NCI-H460 (cell line): ENCODE results near the gene TEX36. TPM values are rescaled to one million over a fixed set of nuclear protein-coding genes. Genes with fewer than 3 reads are reported as not detected.

Source experiments
- total RNA-seq: library from RNA; depleted of rRNA; stranded (reverse); fragments of >200 nt; shearing (Covaris generic); gene quantifications from 2 replicates; pipeline ENCODE4 v1.2.3, GENCODE V29; 2014; rRNA removed

TEX36 gene
- total RNA-seq, 1 experiment from 2014 or later: not detected

Other genes starting within 250 kb of the TEX36 start
- gene EDRF1, start 36.5 kb upstream of the TEX36 start, total RNA-seq: 21.8 and 24.9 TPM in 2 replicates
- gene MMP21, start 92.7 kb upstream of the TEX36 start, total RNA-seq: not detected in 2 replicates
- 50.4 and 55.0 TPM in 2 replicates for gene UROS, start 140.1 kb upstream of the TEX36 start, total RNA-seq
- gene BCCIP, start 140.4 kb upstream of the TEX36 start, total RNA-seq: 85.3 and 102 TPM in 2 replicates
- gene DHX32, start 198.1 kb upstream of the TEX36 start, total RNA-seq: 37.7 and 43.4 TPM in 2 replicates
- gene FANK1, start 213.4 kb upstream of the TEX36 start, total RNA-seq: 0.20 and 0.63 TPM in 2 replicates